Activated CD8-positive, alpha-beta memory T cell treated with anti-CD3 and anti-CD28 coated beads for 24 hours (primary cell): ENCODE measurements around the gene CRYBB1.

Experiments
- DNase-seq: peaks from one replicate; pipeline ENCODE4 v3.0.0-alpha.2; 2020

Gene CRYBB1

DNA sequence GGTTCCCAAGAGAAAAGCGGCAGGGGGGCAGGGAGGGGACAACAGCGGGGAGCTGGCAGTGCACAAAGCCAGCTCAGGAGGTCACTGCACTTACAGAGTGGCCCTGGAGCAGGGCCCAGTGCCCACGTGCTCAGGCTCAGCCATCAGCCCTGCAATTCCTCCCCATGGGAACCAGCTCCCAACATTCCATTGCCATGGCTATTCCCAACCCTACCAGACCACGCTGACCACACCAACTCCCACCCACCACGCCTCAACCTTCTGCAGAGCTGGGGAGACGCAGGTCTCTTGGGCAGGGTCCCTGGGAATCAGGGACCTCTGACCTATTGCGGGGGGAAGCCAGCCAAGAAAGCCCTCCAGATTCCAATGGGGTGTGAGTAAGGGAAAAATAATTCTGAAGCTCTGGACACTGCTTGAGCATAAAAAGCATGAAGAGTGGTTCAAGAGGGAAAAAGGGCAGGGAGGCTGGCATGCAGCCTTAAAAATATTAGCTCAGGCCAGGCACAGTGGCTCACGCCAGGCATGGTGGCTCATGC is 67.3 kb downstream of the CRYBB1 start:
- no peak for DNase-seq

DNA sequence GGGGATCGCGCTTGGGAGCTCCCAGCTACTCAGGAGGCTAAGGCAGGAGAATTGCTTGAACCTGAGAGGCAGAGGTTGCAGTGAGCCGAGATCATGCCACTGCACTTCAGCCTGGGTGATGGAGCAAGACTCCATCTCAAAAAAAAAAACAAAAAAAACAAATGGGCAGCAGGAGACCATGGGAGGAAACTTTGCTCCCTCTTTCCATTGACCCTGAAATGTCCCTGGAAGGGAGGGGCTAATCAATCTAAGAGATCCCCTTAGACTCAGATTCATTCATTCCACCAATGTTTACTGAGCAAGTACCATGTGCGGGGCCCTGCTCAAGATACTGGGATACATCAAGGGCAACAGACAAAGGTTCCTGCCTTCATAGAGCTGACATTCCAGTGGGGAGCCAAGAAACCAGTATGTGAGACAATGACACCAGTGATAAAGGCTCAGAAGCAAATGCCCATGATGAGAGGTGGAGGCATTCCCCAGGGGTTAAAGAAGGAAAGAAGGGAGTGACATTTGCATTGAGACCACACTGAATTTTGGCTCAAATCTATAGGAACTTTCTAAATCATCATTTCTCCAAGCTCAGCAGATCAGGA is 67.8 kb downstream of the CRYBB1 start:
- no peak for DNase-seq
